ENCODE measurements around the gene ACTR3C. TPM values are rescaled to one million over a fixed set of nuclear protein-coding genes. Genes with fewer than 3 reads are reported as not detected.
"Not testable (repeated sequence)": the region's sequence is repeated elsewhere in the genome, so short reads cannot be mapped to it uniquely, and the experiment has no call there.

The ACTR3C gene
- total and polyA plus RNA-seq, 10 of the 15 experiments (the other 5 are each of a cell fraction or from before 2014, with no cell fraction given): 2.0 to 10.2 (median 6.3) TPM

GRCh38 chr7:150290317-150290716 lies 33.0 kb downstream of the ACTR3C start:
- POLR2A ChIA-PET; H3K27ac ChIP-seq (ENCODE audit: control insufficient read depth, insufficient read depth); H3K4me3 ChIP-seq; DNase-seq (ENCODE audit: low read depth, low spot score); H2AFZ ChIP-seq (ENCODE audit: control insufficient read depth, low read depth, low read length); H3K4me1 ChIP-seq (ENCODE audit: control insufficient read depth, insufficient read depth, low read length); H3K27me3 ChIP-seq (replicated peaks in 1 of 2; ENCODE audit: control insufficient read depth in 2 of 2, insufficient read depth in 2 of 2, low read length in 1 of 2); H3K9ac ChIP-seq (ENCODE audit: control insufficient read depth, insufficient read depth, low read length); H4K20me1 ChIP-seq (ENCODE audit: control insufficient read depth, insufficient read depth); H3K4me2 ChIP-seq (ENCODE audit: control insufficient read depth, insufficient read depth); FAIRE-seq; in situ Hi-C loops (cut with MboI); H3K9me3 ChIP-seq (replicated peaks; ENCODE audit: control insufficient read depth, insufficient read depth, low read length); H3K36me3 ChIP-seq (ENCODE audit: control insufficient read depth in 2 of 2, insufficient read depth in 2 of 2, low read length in 1 of 2); H3K79me2 ChIP-seq (ENCODE audit: control insufficient read depth, insufficient read depth, low read length); ATAC-seq; RAD21 ChIA-PET (ENCODE audit: unreplicated experiment); BruUV-seq (replicated peaks); intact Hi-C loops (cut with micrococcal nuclease; ENCODE audit: unreplicated experiment): not testable (repeated sequence)
- TF ChIP-seq JUNB (IDR thresholded peaks at IDR 0.05): peak; percentile 50; the same call in 1 of the 2 replicates
- CTCF ChIA-PET: interaction anchor here (1.2 kb wide), 1 partner anchor 128 kb away, joined by 4 read pairs; no protein-coding TSS in a partner anchor
- WGBS (ENCODE audit: insufficient coverage, insufficient replicate concordance, low lambda C conversion rate, missing lambda C conversion rate): 26% methylated on average over 6 of the region's 6 CpGs
- SMC1A ChIA-PET (ENCODE audit: uncharacterized antibody, unreplicated experiment): interaction anchor here (1.8 kb wide), 1 partner anchor 65 kb away, joined by 4 read pairs; no protein-coding TSS in a partner anchor

- H3K4me1 ChIP-seq (ENCODE audit: control insufficient read depth, insufficient read depth, low read length); H3K27me3 ChIP-seq (replicated peaks in 1 of 2; ENCODE audit: control insufficient read depth in 2 of 2, insufficient read depth in 2 of 2, low read length in 1 of 2); DNase-seq (ENCODE audit: low read depth, low spot score); RAD21 ChIA-PET (ENCODE audit: unreplicated experiment); ATAC-seq; H3K36me3 ChIP-seq (ENCODE audit: control insufficient read depth in 2 of 2, insufficient read depth in 2 of 2, low read length in 1 of 2); H4K20me1 ChIP-seq (ENCODE audit: control insufficient read depth, insufficient read depth); H3K27ac ChIP-seq (ENCODE audit: control insufficient read depth, insufficient read depth); SMC1A ChIA-PET (ENCODE audit: uncharacterized antibody, unreplicated experiment); in situ Hi-C loops (cut with MboI); H3K4me3 ChIP-seq; H3K9ac ChIP-seq (ENCODE audit: control insufficient read depth, insufficient read depth, low read length); H2AFZ ChIP-seq (ENCODE audit: control insufficient read depth, low read depth, low read length); H3K4me2 ChIP-seq (ENCODE audit: control insufficient read depth, insufficient read depth); intact Hi-C loops (cut with micrococcal nuclease; ENCODE audit: unreplicated experiment); H3K9me3 ChIP-seq (replicated peaks; ENCODE audit: control insufficient read depth, insufficient read depth, low read length); H3K79me2 ChIP-seq (ENCODE audit: control insufficient read depth, insufficient read depth, low read length); FAIRE-seq; BruUV-seq (replicated peaks): not testable (repeated sequence)
- 98% methylated on average over 5 of the region's 6 CpGs for WGBS (ENCODE audit: insufficient coverage, insufficient replicate concordance, low lambda C conversion rate, missing lambda C conversion rate)
- ChIA-PET POLR2A (interaction anchor here (0.6 kb wide), 1 partner anchor 127 kb away, joined by 3 read pairs; no protein-coding TSS in a partner anchor), CTCF (interaction anchor here (1.3 kb wide), 1 partner anchor 66 kb away, joined by 3 read pairs; no protein-coding TSS in a partner anchor)
Observed at GRCh38 chr7:150288816-150289215, 34.5 kb downstream of the ACTR3C start.

- H3K4me3 ChIP-seq; H3K36me3 ChIP-seq (ENCODE audit: control insufficient read depth in 2 of 2, insufficient read depth in 2 of 2, low read length in 1 of 2); H3K9me3 ChIP-seq (replicated peaks; ENCODE audit: control insufficient read depth, insufficient read depth, low read length); BruUV-seq (replicated peaks); in situ Hi-C loops (cut with MboI); H3K4me2 ChIP-seq (ENCODE audit: control insufficient read depth, insufficient read depth); H3K79me2 ChIP-seq (ENCODE audit: control insufficient read depth, insufficient read depth, low read length); H3K27ac ChIP-seq (ENCODE audit: control insufficient read depth, insufficient read depth); H3K27me3 ChIP-seq (replicated peaks in 1 of 2; ENCODE audit: control insufficient read depth in 2 of 2, insufficient read depth in 2 of 2, low read length in 1 of 2); DNase-seq (ENCODE audit: low read depth, low spot score); H3K9ac ChIP-seq (ENCODE audit: control insufficient read depth, insufficient read depth, low read length); H2AFZ ChIP-seq (ENCODE audit: control insufficient read depth, low read depth, low read length); RAD21 ChIA-PET (ENCODE audit: unreplicated experiment); FAIRE-seq; H3K4me1 ChIP-seq (ENCODE audit: control insufficient read depth, insufficient read depth, low read length); POLR2A ChIA-PET; H4K20me1 ChIP-seq (ENCODE audit: control insufficient read depth, insufficient read depth); SMC1A ChIA-PET (ENCODE audit: uncharacterized antibody, unreplicated experiment); ATAC-seq: not testable (repeated sequence)
- 95% methylated on average over 7 of the region's 7 CpGs for WGBS (ENCODE audit: insufficient coverage, insufficient replicate concordance, low lambda C conversion rate, missing lambda C conversion rate)
- CTCF ChIA-PET: interaction anchor here (1.3 to 1.4 kb wide), 2 partner anchors 67 to 471 kb away, joined by 3 read pairs; no protein-coding TSS in a partner anchor
- intact Hi-C loops (cut with micrococcal nuclease; ENCODE audit: unreplicated experiment): loop anchor here (2.0 kb wide), 1 partner anchor 469 kb away; no protein-coding TSS in a partner anchor
Observed at GRCh38 chr7:150287815-150288214, 35.5 kb downstream of the ACTR3C start.
